Activated CD4-positive, alpha-beta T cell treated with anti-CD3 and anti-CD28 coated beads, Interleukin-2, amount 50 U/mL, for 48 hours (primary cell): Measurements from ENCODE around the gene MAP1LC3A.

ENCODE experiments used
- DNase-seq, 2 experiments: peaks; one replicate each; pipeline ENCODE4 v3.0.0-alpha.2; 2020

The MAP1LC3A gene

GRCh38 chr20:34552569-34552968 lies 5.9 kb upstream of the MAP1LC3A start:
- DNase-seq, result no peak

DNA sequence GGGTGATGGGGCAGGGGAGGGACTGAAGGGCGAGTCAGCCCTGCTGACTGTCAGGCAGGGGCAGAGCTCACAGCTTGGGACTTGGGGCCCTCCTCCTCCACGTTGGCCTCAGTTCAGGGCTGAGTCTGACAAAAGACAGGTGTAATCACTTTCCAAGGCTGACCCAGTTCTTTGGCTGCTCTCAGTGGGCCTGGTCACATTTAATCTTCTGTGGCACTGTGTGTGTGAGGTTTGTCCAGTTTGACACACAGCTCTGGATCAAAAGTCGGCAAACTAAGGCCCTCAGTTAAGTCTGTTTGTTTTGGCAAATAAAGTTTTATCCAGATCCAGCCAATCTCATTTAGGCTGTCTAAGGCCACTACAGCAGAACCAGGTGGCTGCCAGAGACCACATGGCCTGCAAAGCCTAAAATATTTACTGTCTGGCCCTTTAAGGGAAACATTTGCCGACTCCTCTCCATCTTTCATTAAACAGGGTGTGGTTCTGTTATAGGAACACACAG lies 5.1 kb upstream of the MAP1LC3A start:
- DNase-seq, result no peak

DNA sequence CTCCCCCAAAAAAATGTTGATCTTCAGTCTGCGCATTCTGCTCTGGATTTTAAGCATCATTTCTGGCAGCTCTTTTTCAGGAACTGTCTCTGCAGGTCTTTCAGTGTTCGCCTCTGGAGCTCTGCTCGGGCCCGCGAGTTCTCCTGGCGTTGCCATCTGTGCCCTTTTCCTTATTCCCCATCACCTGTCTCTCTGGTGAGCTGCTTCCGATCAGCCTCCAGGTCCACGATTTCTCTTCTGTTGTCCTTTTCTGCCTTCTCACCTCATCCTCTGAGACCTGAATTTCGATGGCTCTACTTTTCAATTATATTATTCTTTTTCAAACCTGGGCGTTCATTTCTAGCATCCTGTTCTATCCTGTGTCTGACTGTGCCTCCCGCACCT lies 590 bp upstream of the MAP1LC3A start:
- DNase-seq, result no peak

DNA sequence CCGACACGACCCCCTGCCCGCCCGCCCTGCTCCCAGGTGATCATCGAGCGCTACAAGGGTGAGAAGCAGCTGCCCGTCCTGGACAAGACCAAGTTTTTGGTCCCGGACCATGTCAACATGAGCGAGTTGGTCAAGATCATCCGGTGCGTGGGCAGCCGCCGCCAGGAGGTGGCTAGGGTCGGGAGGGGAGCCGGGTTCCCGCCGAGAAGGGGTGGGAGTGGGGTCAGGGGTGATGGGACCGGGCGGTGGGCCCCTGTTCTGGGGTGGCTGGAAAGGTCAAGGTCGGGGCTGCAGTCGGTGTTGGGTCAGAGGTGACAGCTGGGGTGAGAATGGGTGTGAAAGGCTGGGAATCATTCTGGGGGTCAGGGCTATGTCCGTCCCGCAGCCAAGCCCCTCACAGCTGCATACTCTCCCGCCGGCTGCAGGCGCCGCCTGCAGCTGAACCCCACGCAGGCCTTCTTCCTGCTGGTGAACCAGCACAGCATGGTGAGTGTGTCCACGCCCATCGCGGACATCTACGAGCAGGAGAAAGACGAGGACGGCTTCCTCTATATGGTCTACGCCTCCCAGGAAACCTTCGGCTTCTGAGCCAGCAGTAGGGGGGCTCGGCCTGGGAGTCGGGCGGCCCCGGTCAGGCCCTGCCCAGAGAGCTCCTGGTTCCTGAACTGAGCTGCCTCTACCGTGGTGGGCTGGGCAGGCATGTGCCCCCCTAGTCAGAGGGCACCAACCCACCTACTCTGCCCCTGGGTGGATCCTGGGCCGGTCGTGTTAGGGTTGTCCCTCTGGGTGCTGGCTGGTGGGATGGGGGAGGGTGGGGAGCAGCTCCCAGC lies 1.0 kb downstream of the MAP1LC3A start:
- no peak for DNase-seq

- no peak for DNase-seq
These were observed 1.6 kb downstream of the MAP1LC3A start for GRCh38 chr20:34560141-34560523.

- no peak for DNase-seq
These were observed 2.1 kb downstream of the MAP1LC3A start for GRCh38 chr20:34560614-34561013.

- no peak for DNase-seq
These were observed 3.1 kb downstream of the MAP1LC3A start for GRCh38 chr20:34561661-34562060.

- DNase-seq, result no peak
These were observed 4.1 kb downstream of the MAP1LC3A start for GRCh38 chr20:34562641-34563040.

DNA sequence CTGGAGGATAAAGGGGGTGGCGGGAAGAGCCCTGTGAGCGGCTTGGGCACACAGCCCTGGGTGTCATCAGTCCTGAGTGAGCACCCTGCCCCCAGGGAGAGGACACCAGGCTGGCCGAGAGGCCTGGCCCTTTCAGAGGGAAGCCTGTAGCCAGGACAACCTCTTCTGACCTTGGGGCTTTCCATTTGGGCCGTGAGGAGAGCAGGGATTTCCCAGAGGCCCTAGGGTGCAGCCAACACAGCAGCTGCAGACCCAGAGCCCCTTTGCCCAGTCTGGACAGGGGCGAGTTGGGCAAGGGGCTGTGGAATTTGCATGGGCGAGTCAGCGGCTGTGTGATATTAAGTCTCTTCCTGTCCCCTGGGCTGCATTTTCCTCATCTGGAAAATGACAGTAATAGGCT lies 6.3 kb downstream of the MAP1LC3A start:
- DNase-seq, result no peak

DNA sequence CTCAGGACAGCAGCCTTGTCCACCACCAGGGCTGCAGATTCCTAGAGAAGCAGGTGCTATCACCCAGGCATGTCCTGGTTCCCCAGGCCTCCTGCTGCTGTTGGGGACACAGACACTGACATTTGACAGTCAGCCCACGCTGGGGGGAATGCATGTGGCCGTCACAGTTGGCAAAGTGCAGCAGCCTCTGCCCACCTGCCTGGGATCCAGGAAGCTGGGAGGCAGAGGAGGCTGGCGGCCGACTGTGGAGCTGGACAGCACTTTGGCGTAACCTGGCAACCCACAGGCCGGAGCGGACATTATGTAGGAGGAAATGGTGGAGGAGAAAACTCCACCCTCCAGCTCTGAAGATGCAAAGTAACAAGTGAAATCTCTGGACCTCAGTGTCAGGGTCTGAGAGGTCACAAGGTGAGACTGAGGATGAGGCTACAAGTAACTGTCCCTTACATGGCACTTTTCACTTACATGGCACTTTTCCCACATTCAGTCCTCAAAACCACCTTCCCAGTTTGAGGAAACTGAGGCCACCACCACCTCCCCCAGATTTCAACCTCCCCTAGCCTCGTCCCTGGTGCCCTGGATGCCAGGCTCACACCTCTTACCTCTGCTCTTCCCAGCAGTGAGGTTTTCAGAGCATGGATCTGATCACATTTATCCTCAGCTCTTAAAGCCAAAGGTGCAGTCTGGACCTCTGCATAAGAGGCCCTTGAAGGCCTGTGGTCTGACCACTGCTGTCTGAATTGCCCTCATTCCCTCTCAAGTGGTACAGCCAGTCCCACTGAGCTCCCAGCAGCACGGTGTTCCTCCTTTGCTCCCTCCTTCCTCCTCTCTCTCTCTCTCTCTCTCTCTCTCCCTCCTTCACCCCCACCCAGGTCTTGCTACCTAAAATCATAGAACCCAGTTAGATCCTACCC lies 8.7 kb downstream of the MAP1LC3A start:
- no peak for DNase-seq

DNA sequence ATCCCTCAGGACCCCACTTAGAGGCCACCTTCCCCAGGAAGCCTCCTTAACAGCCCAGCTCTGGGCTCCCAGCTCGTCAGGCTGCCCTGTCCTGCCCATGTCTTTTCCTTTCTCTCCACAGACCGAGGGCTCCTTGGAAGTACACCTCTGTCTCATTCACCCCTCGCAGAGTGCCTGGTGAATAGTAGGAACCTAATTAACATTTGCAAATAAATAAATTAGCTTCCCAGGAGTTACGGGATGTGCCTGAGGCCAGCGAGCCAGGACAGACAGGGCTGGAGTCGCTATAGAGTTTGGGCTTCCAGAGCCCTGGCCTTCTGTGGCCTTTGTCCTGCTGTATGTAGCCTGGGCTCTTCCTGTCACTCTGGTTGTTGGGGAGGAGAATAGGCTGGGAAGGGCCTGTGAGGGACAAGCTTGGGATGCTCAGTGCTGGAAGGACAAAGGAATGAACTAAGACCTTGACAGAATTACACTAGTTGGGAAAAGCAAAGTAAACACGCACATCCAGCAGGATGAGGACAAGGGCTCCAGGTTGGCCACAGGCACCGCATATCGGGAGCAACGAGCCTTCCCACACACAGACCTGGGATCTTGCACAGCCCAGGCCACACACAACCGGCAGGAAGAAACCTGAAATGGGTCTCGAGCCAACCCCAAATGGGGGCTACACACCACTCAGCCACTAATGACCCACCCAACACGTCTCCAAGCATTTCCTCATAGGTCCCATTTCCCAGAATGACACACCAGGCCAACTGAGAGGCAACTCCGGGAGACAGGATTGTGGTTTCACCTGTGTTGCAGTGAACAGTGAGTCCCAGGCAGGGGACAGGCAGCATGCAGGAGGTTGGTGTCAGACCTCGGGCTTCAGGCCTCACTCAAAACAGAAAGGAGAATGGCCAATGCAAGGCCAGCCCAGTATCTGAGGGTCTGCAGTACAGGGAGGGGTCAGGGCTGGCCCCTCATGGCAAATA lies 9.7 kb downstream of the MAP1LC3A start:
- no peak for DNase-seq

DNA sequence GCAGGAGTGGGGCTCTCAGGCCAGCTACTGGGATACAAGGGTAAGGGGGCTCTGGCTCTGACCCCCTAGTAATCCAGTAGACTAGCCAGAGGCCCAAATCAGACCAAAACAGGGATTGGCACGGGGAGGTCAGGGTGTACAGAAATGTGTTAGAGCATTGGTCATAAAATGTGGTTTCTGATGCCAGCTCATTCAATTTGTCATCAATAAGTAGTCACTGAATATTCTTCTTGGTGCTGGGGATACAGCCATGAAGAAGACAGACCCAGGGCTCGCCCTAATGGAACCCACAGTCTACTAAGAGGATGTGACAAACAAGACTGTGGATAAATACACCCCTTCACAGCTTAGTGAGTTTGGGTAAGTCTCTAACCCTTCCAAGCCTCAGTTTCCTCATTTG lies 11.1 kb downstream of the MAP1LC3A start:
- DNase-seq, result no peak

- DNase-seq, result no peak
These were observed 12.4 kb downstream of the MAP1LC3A start for GRCh38 chr20:34570859-34571306.

- no peak for DNase-seq
These were observed 13.2 kb downstream of the MAP1LC3A start for GRCh38 chr20:34571753-34572152.

DNA sequence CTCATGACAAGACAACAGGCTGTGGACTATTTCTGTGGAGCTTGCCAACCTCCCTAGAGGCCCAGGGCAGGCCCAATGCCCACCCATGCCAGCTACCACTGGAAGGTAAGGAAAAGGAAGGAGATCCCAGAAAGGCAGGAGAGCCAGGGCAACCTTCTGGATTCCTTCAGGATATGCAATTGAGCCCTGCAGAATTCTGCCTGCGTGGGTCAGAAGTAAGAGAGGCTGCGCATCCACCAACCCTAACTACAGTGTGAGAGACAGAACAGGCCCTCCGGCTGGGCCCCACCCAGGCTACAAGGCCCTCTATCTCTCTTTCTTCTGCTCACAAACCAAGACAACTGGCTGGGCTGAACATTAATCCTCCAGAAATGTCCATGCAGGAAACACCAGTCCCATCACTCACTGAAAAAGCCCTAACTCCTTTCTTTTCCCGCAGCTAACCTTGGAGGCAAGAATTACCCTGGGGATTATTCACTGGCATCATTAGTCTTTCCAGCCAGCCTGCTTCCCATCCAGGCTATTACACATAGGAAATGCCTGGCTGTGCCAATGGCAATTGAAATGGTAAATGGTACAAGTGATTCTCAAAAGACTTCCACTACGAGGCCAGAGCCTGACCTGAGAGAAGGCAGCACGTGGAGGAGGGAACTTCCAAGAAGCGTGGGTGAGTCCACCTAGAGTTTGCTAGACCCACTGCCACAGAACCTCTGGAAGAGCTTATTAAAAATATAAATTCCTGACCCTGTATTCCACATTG lies 15.2 kb downstream of the MAP1LC3A start:
- no peak for DNase-seq

GRCh38 chr20:34574426-34574825 lies 15.9 kb downstream of the MAP1LC3A start:
- no peak for DNase-seq

GRCh38 chr20:34574861-34575260 lies 16.3 kb downstream of the MAP1LC3A start:
- DNase-seq, result no peak

- no peak for DNase-seq
These were observed 16.8 kb downstream of the MAP1LC3A start for GRCh38 chr20:34575271-34575670.

DNA sequence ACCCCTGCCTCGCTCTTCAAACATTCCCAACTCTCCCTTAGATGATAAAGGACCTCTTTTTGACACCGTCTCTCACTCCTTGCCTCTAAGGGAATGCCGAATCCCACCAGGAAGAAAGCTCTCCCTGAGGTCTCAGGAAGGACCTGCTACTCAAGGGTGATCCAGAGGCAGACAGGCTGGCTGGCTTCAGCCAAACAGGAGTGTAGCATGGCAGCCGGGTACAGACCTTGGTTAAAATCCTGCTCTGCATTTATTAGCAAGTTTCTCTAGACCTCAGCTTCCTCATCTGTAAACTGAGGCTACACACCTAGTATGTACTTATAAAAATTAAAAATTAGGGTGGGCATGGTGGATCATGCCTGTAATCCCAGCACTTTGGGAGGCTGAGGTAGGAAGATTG lies 17.2 kb downstream of the MAP1LC3A start:
- DNase-seq, result no peak

DNA sequence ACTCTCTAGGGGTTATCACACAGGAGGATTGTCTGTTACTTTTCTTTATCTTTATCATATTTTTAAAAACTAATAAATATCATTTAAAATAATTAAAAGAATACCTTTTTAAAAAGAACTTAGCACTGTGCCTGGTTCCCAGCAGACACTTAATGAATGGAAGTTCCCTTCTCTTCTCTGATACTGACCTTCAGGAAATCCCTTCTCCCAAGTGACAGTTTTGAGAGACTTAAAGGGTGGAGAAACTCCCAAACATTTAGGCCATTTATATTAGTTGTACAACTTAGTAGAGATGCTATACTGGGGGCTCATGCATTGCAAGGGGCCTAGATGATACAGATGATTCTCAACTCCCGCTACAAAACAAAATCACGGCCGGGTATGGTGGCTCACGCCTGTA lies 18.5 kb downstream of the MAP1LC3A start:
- DNase-seq, result no peak

DNA sequence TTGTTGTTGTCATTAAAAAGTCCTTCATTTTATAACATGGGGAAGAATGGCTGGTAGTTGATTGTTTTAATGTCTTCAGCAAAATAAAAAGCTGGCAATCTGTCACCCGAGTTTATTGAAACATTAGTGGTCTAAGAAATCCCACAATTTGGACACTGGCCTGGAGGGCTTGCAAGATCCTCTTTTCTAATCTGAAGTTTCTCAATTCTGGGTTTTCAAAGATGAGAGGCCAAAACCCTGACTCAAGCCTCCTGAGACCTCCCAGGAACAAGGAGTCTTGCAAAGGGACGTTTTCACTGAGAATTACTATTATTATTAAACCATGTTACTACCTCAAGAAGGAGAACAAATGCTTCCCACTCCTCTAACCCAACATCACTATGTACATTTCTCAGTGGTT lies 19.5 kb downstream of the MAP1LC3A start:
- DNase-seq, result no peak

GRCh38 chr20:34578521-34578920 lies 20.0 kb downstream of the MAP1LC3A start:
- DNase-seq, result no peak
